ENCODE data around the gene MS4A3.
"Not testable (repeated sequence)": the region's sequence is repeated elsewhere in the genome, so short reads cannot be mapped to it uniquely, and the experiment has no call there.

MS4A3 gene, protein sequence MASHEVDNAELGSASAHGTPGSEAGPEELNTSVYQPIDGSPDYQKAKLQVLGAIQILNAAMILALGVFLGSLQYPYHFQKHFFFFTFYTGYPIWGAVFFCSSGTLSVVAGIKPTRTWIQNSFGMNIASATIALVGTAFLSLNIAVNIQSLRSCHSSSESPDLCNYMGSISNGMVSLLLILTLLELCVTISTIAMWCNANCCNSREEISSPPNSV

DNA sequence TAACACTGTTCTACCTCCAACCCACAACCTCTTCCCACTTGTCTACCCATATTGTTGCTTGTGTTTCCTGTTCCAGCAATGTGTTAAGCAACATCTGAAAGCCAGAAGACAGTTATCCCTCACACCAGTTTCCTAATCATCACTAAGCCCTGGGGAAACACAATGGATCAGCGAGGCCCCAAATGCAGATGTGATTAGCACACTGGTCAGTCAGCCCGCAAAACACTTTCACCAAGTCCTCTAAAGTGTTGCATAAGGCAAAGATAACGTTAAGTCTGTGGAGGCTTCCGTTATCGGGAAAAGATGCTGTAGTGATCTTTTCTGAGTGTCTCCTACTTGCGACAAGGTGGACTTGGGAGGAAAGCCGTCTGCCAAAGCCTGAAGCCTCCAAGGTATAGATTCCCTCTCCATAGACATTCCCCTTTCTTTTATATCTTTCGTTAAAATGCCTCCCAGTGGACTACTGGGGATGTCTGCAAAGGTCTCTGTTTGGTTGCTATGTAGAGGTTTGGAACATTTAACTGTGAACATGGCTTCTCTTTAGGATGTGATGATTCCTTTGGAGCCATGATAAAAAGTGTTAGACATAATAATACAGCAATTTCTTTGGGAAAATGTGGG is at the start of gene MS4A3:
MS4A3 (plus strand) TSS at position 317 of the 621 bp plus-strand sequence. CDS start 4,496 bp downstream, outside the sequence.
- no peak for DNase-seq (ENCODE audit: low read depth in 2 of 2)

DNA sequence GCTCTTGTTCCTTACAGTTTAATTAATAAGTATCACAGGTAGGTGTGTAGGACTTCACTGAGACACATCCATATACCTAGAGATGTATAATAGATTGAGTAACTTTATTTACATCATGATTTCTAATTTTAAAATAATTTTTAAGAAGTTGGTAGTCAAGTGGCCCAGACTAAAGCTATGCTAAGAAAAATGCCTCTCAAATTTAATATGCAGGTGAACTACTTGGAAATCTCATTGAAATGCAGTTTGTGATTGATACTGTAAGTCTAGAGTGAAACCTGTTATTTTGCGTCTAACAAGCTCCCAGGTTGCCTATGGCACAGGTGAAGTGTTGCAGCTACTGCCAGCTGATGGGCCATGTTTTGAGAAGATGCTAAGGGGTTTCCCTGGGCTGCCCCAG is 39.6 kb upstream of the MS4A3 start, which contains the start of gene OOSP4B:
OOSP4B (plus strand) TSS at position 301 of the 400 bp plus-strand sequence.
- no peak for DNase-seq (ENCODE audit: low read depth in 2 of 2)

DNA sequence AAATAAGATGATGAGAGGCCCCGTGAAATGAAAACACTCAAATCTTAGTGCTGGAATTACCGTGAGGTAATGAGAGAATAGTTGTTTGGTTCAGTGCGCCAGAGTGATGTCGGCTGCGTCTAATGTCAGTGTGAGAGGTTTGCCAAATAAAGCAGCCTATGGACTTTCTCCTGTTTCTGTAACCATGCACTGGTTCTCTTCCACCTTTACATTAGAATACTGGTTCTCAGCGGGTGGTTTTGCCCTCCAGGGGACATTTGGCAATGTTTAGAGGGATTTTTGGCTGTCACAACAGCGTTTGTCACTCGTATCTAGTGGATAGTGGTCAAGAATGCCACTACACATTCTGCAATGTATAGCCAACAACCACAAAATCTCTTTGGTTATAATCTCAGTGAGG is 38.4 kb upstream of the MS4A3 start:
- DNase-seq (ENCODE audit: low read depth in 2 of 2): no peak

DNA sequence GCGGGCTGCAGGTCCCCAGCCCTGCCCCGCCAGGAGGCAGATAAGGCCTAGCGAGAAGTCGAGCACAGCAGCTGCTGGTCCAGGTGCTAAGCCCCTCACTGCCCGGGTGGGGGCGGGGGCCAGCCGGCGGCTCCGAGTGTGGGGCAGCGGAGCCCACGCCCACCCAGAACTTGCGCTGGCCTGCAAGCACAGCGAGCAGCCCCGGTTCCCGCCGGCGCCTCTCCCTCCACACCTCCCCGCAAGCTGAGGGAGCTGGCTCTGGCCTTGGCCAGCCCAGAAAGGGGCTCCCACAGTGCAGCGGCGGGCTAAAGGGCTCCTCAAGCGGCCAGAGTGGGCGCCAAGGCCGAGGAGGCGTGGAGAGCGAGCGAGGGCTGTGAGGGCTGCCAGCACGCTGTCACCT is 36.1 kb upstream of the MS4A3 start:
- not testable (repeated sequence) for DNase-seq (ENCODE audit: low read depth in 2 of 2)

DNA sequence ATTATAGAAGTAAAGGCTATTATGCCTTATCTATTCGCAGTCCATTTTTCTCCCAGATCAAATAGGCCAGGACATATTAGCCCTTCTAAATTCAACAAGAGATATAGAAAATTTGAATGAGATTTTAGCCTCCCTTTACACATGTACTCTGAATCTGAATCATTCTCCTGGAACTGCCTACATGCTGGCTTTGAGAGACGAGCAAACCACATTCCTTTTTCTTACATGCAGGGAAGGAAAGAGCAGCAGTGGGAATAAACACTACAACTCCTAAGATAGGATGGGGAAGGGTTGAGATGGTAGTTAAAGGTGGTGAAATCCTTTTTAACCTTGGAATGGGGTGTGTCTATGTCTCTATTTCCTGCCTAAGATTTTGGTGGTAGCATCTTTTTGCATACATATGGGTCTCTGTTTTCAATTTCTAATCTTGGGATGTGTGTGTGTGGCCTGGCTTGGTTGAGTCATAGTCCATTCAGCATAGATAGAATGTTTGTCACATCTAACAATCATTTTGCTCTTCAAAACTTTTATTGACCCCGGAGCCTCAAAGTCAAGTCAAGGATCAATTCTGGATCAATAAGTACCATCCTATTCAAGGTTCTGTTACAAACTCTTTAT is 27.3 kb upstream of the MS4A3 start:
- no peak for DNase-seq (ENCODE audit: low read depth in 2 of 2)

DNA sequence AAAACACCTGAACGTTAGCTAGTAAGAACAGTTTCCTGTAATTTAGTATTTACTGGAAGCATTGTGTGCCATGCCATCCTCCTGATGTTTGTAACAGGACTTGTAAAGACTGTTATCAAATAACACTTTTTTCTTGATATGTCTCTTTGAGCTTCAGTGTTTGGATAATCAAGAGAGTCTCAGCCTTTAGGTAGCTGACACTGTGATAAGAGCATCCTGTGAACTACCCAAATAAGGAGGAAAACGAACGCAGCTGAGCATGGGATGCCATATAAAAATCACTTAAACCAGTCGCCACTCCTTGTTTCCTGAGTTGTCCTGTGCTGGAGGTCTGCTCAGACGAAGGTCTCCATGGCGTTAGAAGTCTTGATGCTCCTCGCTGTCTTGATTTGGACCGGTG is 16.4 kb upstream of the MS4A3 start, which contains the start of gene OOSP2:
OOSP2 (plus strand) TSS at position 301 of the 400 bp plus-strand sequence; CDS start at position 352, 51 bp downstream.
- no peak for DNase-seq (ENCODE audit: low read depth in 2 of 2)

DNA sequence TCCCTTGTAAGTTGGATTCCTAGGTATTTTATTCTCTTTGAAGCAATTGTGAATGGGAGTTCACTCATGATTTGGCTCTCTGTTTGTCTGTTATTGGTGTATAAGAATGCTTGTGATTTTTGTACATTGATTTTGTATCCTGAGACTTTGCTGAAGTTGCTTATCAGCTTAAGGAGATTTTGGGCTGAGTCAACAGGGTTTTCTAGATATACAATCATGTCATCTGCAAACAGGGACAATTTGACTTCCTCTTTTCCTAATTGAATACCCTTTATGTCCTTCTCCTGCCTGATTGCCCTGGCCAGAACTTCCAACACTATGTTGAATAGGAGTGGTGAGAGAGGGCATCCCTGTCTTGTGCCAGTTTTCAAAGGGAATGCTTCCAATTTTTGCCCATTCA is 6.0 kb upstream of the MS4A3 start:
- DNase-seq (ENCODE audit: low read depth in 2 of 2): not testable (repeated sequence)

DNA sequence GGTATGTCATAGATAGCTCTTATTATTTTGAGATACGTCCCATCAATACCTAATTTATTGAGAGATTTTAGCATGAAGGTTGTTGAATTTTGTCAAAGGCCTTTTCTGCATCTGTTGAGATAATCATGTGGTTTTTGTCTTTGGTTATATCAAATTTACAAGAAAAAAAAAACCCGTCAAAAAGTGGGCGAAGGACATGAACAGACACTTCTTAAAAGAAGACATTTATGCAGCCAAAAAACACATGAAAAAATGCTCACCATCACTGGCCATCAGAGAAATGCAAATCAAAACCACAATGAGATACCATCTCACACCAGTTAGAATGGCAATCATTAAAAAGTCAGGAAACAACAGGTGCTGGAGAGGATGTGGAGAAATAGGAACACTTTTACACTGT is 5.6 kb upstream of the MS4A3 start:
- DNase-seq (ENCODE audit: low read depth in 2 of 2): not testable (repeated sequence)

DNA sequence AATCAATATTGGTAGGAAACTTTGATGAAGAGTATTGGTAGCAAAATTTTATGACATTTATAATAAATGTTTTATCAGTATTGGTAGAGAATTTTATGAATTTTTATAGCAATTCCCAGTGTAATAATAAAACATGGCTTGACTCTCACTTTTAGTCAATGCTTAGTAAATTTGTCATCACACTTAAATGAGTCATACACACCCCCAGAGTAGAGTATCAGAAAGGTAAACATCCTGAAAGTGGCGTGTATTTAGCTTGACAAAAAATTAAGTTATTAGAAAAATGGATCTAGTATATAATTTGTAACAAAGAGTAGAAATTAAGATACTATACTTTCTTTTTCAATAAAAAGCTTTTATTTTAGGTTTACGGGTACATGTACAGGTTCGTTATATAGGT is 2.6 kb downstream of the MS4A3 start:
- DNase-seq (ENCODE audit: low read depth in 2 of 2): no peak

DNA sequence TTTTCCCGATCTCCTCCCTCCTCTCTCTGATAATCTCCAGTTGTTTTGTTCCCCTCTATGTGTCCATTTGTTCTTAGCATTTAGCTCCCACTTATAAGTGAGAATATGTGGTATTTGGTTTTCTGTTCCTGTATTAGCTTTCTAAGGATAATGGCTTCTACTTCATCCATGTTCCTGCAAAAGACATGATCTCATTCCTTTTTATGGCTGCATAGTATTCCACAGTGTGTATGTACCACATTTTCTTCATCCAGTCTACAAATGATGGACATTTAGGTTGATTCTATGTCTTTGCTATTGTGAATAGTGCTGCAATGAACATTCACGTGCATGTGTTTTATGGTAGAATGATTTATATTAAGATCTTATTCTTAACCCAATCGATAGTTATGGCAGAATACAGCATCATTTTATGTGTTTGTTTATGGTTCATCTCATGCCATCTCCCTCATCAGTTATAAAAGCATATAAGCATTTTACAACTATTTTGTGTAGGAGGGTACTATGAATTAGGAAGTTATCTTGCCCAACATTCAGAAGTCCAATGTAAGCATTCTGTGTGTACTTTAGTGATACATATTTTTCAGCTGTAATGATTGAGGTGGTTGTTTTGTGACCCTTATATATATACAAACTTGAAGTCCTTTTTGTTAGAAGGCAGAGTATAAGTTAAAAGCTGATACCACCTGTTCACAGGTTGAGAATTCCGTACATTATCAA is 3.2 kb downstream of the MS4A3 start:
- no peak for DNase-seq (ENCODE audit: low read depth in 2 of 2)

DNA sequence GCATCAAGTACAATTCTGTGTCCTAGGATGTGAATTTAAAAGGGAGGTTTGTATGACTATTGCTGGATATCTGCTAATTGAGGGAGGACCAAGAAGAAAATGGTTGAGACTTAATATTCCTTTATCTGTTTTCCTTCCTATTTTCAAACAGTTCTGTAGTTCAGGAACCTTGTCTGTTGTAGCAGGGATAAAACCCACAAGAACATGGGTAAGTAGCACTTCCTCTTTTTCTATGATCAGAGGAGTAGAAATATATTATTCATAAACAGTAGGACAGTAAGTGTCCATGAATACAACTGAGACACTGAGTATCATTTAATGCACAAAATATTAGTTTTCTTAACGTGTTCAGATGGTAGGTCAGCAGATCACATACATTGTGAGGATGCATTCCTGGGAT is 7.6 kb downstream of the MS4A3 start:
- DNase-seq (ENCODE audit: low read depth in 2 of 2): no peak

DNA sequence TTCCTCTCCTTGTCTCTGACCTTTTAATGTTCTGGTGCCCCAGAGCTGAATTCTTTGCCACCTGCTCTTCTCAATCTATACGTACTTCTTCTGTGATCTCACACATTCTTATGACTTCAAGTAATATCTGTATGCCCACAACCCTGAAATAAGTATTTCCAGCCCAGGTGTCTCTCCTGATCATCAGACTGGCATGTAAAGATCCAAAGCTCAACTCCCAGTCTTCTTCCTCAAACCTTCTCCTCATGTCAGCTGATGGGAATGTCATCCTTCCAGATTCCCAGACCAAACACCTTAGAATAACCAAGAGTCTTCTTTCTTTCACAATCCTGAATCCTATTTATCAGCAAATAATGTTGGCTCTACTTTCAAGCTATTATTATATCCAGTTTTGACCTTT is 9.3 kb downstream of the MS4A3 start:
- DNase-seq (ENCODE audit: low read depth in 2 of 2): no peak

DNA sequence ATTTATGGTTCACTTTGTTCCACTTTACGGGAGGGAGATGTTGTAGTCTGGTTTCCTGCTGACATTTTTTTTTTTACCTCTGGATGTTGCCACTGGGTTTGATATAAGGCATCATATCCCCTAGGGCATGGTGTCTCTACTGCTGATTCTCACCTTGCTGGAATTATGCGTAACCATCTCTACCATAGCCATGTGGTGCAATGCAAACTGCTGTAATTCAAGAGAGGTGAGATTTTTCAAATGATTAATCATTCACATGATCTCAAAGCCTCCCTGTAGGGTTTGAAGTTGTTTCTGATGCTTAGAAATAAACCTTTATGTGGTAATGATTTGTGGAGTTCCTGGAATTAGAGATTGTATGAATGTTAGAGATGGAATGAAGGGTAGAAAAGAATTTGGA is 13.0 kb downstream of the MS4A3 start:
- no peak for DNase-seq (ENCODE audit: low read depth in 2 of 2)

DNA sequence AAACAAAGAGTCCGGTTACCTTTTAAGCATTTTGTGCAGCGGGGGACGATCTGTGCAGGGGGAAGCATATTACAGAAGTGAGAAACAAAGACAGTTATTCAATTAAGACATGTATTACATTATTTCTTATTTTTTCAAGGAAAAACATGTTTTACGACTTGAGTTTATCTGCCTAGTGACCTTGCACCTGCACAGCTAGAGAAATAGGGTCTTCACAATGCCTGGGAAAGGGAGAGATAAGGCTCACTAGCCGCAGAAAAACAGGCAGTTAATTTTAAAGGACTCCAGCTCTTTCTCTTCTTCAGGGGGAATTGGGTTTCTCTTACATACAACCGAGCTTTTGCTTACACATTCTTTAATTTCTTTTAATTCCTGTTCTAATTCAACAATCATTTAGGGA is 15.2 kb downstream of the MS4A3 start:
- not testable (repeated sequence) for DNase-seq (ENCODE audit: low read depth in 2 of 2)

DNA sequence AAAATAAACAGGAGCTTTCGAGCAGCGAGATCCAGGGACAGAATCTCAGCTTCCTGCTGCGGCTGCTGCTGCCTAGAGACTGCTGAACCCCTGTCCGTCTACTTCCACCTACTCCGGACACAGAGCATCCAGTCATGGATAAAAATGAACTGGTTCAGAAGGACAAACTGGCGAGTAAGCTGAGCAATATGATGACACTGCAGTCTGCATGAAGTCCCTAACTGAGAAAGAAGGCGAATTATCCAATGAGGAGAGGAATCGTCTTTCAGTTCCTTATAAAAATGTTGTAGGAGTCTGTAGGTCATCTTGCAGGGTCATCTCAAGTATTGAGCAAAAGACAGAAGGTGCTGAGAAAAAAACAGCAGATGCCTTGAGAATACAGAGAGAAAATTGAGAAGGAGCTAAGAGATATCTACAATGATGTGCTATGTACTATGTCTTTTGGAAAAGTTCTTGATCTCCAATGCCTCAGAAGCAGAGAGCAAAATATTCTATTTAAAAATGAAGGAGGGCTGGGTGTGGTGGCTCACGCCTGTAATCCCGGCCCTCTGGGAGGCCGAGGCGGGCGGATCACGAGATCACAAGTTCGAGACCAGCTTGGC is 20.9 kb downstream of the MS4A3 start:
- DNase-seq (ENCODE audit: low read depth in 2 of 2): no peak

DNA sequence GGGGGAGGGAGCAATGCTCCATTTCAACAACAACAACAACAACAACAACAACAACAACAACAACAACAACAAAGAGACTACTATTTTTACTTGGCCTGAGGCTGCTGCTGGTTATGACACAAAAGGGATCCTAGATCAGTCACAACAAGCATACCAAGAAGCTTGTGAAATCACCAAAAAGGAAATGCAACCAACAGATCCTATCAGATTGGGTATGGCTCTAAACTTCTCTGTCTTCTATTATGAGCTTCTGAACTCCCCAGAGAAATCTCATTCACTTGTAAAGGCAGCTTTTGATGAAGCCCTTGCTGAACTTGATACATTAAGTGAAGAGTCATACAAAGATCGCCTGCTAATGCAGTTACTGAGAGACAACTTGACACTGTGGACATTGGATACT is 21.5 kb downstream of the MS4A3 start:
- DNase-seq (ENCODE audit: low read depth in 2 of 2): no peak

DNA sequence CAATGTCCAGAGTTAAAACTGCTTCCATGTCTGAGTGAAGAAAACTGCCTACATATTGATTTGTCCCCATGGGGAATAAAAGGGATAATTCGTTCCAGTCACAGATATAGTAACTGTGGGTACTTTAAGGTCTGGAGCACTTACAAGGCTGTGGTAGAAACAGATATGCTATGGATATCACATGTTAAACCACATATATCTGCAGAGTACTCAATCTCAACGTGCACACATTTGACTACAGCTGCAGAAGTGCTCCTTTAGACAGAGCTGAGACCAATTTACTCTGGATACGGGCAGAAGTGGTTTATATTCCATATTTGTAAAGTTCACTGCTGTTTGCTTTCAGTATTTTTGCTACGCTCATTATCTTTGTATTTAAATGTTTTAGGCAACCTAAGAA is 22.3 kb downstream of the MS4A3 start:
- no peak for DNase-seq (ENCODE audit: low read depth in 2 of 2)

DNA sequence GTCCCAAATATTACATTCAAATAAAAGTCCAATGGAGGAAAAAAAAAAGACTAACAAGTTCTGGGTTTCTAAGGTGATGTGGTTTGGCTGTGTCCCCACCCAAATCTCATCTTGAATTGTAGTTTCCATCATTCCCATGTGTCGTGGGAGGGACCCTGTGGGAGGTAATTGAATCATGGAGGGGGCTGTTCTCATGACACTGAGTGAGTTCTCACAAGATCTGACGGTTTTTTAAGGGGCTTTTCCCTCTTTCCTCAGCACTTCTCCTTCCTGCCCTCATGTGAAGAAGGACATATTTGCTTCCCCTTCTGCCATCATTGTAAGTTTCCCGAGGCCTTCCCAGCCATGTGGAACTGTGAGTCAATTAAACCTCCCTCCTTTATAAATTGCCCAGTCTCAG is 24.1 kb downstream of the MS4A3 start:
- DNase-seq (ENCODE audit: low read depth in 2 of 2): no peak

DNA sequence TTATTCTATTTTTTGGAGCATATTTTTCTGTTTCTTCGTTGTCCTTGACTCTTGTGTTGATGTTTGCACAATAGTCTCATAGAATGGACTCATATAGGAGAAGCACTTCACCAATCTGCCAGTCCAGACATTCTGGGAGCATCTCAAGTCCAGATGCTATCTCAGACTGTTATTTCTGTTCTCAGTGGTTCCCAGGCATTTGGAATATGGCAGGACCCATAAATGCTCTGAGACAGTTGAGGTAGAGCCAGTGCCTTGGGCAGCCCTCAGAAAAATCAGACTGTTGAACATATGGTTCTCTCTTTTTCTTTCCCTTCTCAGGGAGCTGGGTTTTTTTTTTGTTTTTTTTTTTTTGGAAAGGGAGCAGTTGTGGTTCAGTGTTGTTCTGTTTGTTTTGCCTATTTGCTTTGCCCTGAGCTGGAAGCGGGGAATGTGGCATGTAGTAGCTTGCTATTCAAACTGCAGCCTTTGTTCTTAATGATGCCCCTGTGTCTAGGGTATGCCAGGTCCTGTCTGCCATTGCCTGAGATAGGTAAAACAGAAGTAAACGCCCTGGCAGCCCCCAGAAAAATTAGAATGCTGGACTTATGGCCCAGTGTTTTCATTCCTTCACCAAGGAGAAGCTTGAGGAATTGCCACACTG is 28.3 kb downstream of the MS4A3 start:
- no peak for DNase-seq (ENCODE audit: low read depth in 2 of 2)

DNA sequence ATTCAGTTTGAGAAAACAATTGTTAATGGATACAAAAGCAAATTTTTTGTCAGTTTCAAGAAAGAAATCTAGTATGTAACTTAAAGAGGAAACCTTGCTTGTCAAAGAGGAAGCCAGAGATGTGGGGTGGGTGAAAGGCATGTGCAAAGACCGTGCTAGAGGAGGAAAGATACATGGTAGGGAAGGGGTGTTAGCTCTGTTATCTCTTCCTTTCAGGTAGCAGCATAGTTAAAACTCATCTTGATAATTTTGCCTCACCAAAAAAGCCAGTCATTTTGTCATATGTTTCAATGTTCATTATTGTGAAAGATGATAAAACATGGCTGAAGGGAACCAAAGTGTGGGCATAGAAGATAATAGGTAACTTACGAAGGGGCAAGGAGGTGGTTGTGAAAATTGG is 29.4 kb downstream of the MS4A3 start:
- no peak for DNase-seq (ENCODE audit: low read depth in 2 of 2)

DNA sequence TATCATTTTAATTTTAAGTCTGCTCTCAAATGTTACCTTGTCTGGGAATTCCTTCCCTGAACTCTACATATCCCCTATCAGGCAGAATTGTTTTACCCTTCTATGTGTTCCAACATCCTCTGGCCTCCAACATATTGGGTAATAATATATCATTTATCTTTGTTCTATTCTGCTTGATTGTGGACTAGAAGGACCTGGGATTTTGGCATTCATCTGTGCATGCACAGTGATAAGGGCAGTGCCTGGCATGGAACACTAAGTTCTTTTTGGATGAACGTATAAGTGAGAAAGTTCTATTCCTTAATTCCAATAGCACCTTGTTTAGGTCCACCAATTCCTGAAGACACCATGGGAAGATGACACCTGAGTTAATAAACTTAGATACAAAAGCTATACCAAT is 30.8 kb downstream of the MS4A3 start:
- DNase-seq (ENCODE audit: low read depth in 2 of 2): no peak

DNA sequence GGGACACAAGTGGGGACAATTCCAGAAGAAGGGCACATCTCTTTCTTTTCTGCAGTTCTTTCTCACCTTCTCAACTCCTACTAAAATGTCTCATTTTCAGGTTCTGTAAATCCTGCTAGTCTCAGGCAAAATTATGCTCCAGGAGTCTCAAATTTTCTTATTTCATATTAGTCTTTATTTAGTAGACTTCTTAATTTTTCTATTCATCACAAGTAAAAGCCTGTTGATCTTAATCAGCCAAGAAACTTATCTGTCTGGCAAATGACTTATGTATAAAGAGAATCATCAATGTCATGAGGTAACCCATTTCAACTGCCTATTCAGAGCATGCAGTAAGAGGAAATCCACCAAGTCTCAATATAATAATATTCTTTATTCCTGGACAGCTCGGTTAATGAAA is 31.9 kb downstream of the MS4A3 start, which contains the start of gene MS4A2:
MS4A2 (plus strand) TSS at position 301 of the 400 bp plus-strand sequence. CDS start 102 bp downstream, outside the sequence.
- DNase-seq (ENCODE audit: low read depth in 2 of 2): no peak

Data from activated CD8-positive, alpha-beta memory T cell treated with anti-CD3 and anti-CD28 coated beads for 4 hours (primary cell).